Peyer's patch (tissue), 4 donors: ENCODE data around the gene ADAMTSL4. TPM values are rescaled to one million over a fixed set of nuclear protein-coding genes. Genes with fewer than 3 reads are reported as not detected.

Experiments used
- DNase-seq, 3 donors: peaks; one replicate each; pipeline ENCODE4 v3.0.0-alpha.2; 2017 to 2019
- H3K27ac ChIP-seq, 4 donors: fragments of 200-600 bp; sonication (generic); one replicate each; pipeline ENCODE4 v1.5.1; 2016 to 2019
- H3K27me3 ChIP-seq, 2 donors: fragments of 200-600 bp; sonication (generic); one replicate each; pipeline ENCODE4 v1.5.1; 2019
- H3K36me3 ChIP-seq, 3 donors: fragments of 200-600 bp; sonication (generic); one replicate each; pipeline ENCODE4 v1.5.1; 2016 to 2019
- H3K4me1 ChIP-seq, 4 donors: fragments of 200-600 bp; sonication (generic); one replicate each; pipeline ENCODE4 v1.5.1; 2016 to 2019
- H3K4me3 ChIP-seq, 4 donors: fragments of 200-600 bp; sonication (generic); 1 replicate in 3 of 4; 2 replicates in 1 of 4; pipeline ENCODE4 v1.5.1; 2016 to 2019; ENCODE audit warnings: mild to moderate bottlenecking in 1 of 4
- H3K9me3 ChIP-seq, 4 donors: fragments of 200-600 bp; sonication (generic); one replicate each; pipeline ENCODE4 v1.5.1; 2016 to 2019; ENCODE audit warnings: mild to moderate bottlenecking in 1 of 4
- CTCF ChIP-seq, 6 experiments: fragments of 450-650 bp in 4 of 6; fragments of 200-600 bp in 2 of 6; sonication (generic) in 1 of 6; IDR thresholded peaks; one replicate each; pipeline ENCODE4 v1.5.1; 2017 to 2019; ENCODE audit warnings: antibody characterized with exemption in 6 of 6, mild to moderate bottlenecking in 3 of 6, moderate library complexity in 1 of 6
- POLR2A ChIP-seq, 2 donors: fragments of 450-650 bp; IDR thresholded peaks; one replicate each; pipeline ENCODE4 v1.5.1; 2017; ENCODE audit warnings: antibody characterized with exemption in 2 of 2, mild to moderate bottlenecking in 2 of 2, moderate library complexity in 2 of 2
- total RNA-seq, 4 donors: library from RNA; depleted of rRNA; stranded (reverse); fragments of >200 nt; gene quantifications; one replicate each; pipeline ENCODE4 v1.1.0, GENCODE V29; 2016

ADAMTSL4 gene
- total RNA-seq, 4 donors from 2014 or later: 2.3 to 28.9 (median 15.3) TPM

- TF ChIP-seq POLR2A (IDR thresholded peaks at IDR 0.05) (no peak), CTCF (IDR thresholded peaks at IDR 0.05) (no peak)
- peak overlapping the region; percentile 65 to 83 (median 76) for H3K27ac ChIP-seq
- no peaks in the 10 kb centered on the region for H3K36me3 ChIP-seq
- H3K9me3 ChIP-seq: no peaks in the 10 kb centered on the region
- peak overlapping the region in 2 of 4 donors; percentile 61 to 69 for H3K4me3 ChIP-seq
- peak in 1 of 3 donors; percentile 50 for DNase-seq
- peaks cover 0 to 28% (median 10%) of the 10 kb centered on the region in 4 donors for H3K4me1 ChIP-seq
- no peaks in the 10 kb centered on the region for H3K27me3 ChIP-seq
Observed at GRCh38 chr1:150550222-150551050, 1.2 kb downstream of the ADAMTSL4 start.

- peaks cover 0 to 28% (median 10%) of the 10 kb centered on the region in 4 donors for H3K4me1 ChIP-seq
- no peaks in the 10 kb centered on the region for H3K9me3 ChIP-seq
- no peak for TF ChIP-seq CTCF (IDR thresholded peaks at IDR 0.05)
- no peak for TF ChIP-seq POLR2A (IDR thresholded peaks at IDR 0.05)
- H3K36me3 ChIP-seq: peaks cover 0 to 7% (median 0%) of the 10 kb centered on the region in 3 donors
- no peaks in the 10 kb centered on the region for H3K27me3 ChIP-seq
- H3K27ac ChIP-seq: peak overlapping the region; percentile 65 to 83 (median 76)
- H3K4me3 ChIP-seq: no peak overlapping the region
- peak in 1 of 3 donors; percentile 49 for DNase-seq
Observed at GRCh38 chr1:150551051-150551783, 2.0 kb downstream of the ADAMTSL4 start.

GRCh38 chr1:150551784-150552127 is 2.5 kb downstream of the ADAMTSL4 start:
- no peak for TF ChIP-seq POLR2A (IDR thresholded peaks at IDR 0.05)
- no peak for TF ChIP-seq CTCF (IDR thresholded peaks at IDR 0.05)
- Histone ChIP-seq H3K9me3 (no peaks in the 10 kb centered on the region), H3K36me3 (peaks cover 0 to 7% (median 0%) of the 10 kb centered on the region in 3 donors), H3K27ac (peak overlapping the region; percentile 65 to 82 (median 74)), H3K4me3 (no peak overlapping the region), H3K4me1 (peaks cover 0 to 28% (median 10%) of the 10 kb centered on the region in 4 donors), H3K27me3 (no peaks in the 10 kb centered on the region)
- no peak for DNase-seq

GRCh38 chr1:150552128-150552910 is 3.1 kb downstream of the ADAMTSL4 start:
- DNase-seq: peak; percentile 51 to 87 (median 64)
- Histone ChIP-seq H3K4me1 (peaks cover 0 to 28% (median 10%) of the 10 kb centered on the region in 4 donors), H3K27ac (peak overlapping the region; percentile 65 to 82 (median 74)), H3K9me3 (no peaks in the 10 kb centered on the region), H3K4me3 (no peak overlapping the region), H3K27me3 (no peaks in the 10 kb centered on the region), H3K36me3 (peaks cover 0 to 7% (median 0%) of the 10 kb centered on the region in 3 donors)
- TF ChIP-seq CTCF (IDR thresholded peaks at IDR 0.05): no peak
- TF ChIP-seq POLR2A (IDR thresholded peaks at IDR 0.05): no peak

GRCh38 chr1:150552911-150553289 is 3.7 kb downstream of the ADAMTSL4 start:
- Histone ChIP-seq H3K36me3 (peaks cover 0 to 7% (median 0%) of the 10 kb centered on the region in 3 donors), H3K27me3 (no peaks in the 10 kb centered on the region), H3K4me3 (no peak overlapping the region), H3K4me1 (peaks cover 0 to 28% (median 10%) of the 10 kb centered on the region in 4 donors), H3K27ac (peak overlapping the region; percentile 17 to 82 (median 72)), H3K9me3 (no peaks in the 10 kb centered on the region)
- no peak for TF ChIP-seq POLR2A (IDR thresholded peaks at IDR 0.05)
- no peak for TF ChIP-seq CTCF (IDR thresholded peaks at IDR 0.05)
- DNase-seq: peak in 1 of 3 donors; percentile 44
